ENCODE results near the gene TEDC1.

DNA sequence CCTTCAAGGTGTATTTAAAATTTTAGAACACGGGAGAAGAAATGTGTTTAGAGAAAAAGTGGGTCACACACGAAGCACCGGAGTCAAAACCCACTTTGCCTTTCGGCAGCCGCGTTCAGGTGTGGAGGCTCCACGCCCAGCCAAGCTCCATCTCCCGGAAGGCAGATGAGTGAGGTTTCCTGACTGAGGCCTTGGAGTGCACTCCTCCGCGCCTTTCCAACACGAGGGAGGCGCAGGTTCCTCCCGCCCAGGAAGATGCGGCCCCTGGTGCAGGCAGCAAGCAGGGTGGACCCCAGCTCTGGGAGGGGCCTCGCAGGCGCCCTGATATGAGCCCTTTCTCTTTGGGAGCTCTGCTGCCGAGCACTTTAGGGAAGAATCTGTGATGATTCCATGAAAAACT lies 48.9 kb upstream of the TEDC1 start:
- TF ChIP-seq POLR2AphosphoS5 (IDR thresholded peaks at IDR 0.05; ENCODE audit: low read depth, low read length) (no peak), SIN3A (IDR thresholded peaks at IDR 0.05; ENCODE audit: borderline replicate concordance, insufficient read depth, low read length) (no peak)
- TF ChIP-seq, protein P1, sequence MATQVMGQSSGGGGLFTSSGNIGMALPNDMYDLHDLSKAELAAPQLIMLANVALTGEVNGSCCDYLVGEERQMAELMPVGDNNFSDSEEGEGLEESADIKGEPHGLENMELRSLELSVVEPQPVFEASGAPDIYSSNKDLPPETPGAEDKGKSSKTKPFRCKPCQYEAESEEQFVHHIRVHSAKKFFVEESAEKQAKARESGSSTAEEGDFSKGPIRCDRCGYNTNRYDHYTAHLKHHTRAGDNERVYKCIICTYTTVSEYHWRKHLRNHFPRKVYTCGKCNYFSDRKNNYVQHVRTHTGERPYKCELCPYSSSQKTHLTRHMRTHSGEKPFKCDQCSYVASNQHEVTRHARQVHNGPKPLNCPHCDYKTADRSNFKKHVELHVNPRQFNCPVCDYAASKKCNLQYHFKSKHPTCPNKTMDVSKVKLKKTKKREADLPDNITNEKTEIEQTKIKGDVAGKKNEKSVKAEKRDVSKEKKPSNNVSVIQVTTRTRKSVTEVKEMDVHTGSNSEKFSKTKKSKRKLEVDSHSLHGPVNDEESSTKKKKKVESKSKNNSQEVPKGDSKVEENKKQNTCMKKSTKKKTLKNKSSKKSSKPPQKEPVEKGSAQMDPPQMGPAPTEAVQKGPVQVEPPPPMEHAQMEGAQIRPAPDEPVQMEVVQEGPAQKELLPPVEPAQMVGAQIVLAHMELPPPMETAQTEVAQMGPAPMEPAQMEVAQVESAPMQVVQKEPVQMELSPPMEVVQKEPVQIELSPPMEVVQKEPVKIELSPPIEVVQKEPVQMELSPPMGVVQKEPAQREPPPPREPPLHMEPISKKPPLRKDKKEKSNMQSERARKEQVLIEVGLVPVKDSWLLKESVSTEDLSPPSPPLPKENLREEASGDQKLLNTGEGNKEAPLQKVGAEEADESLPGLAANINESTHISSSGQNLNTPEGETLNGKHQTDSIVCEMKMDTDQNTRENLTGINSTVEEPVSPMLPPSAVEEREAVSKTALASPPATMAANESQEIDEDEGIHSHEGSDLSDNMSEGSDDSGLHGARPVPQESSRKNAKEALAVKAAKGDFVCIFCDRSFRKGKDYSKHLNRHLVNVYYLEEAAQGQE (IDR thresholded peaks at IDR 0.05; ENCODE audit: insufficient read depth in 1 of 2, low read depth in 2 of 2, low read length in 2 of 2): no peak
